ENCODE results near the gene SGMS2. TPM values are rescaled to one million over a fixed set of nuclear protein-coding genes. Genes with fewer than 3 reads are reported as not detected.
"Not testable (repeated sequence)": the region's sequence is repeated elsewhere in the genome, so short reads cannot be mapped to it uniquely, and the experiment has no call there.

SGMS2 gene
- total RNA-seq, 4 donors from 2014 or later: 10.2 to 79.1 (median 23.8) TPM

- ATAC-seq (no peak), DNase-seq (no peak)
- H3K27me3 ChIP-seq: no peaks in the 10 kb centered on the region
- no peak overlapping the region for H3K27ac ChIP-seq
- no peaks in the 10 kb centered on the region for H3K36me3 ChIP-seq
- no peaks in the 10 kb centered on the region for H3K4me1 ChIP-seq
- no peaks in the 10 kb centered on the region for H3K9me3 ChIP-seq
- TF ChIP-seq CTCF (IDR thresholded peaks at IDR 0.05 in 4 of 5, conservative IDR thresholded peaks at IDR 0.05 in 1 of 5): no peak
- TF ChIP-seq POLR2A (IDR thresholded peaks at IDR 0.05): no peak
- in situ Hi-C loops (cut with MboI; ENCODE audit: low sequenced_read_pairs in 4 of 4): no loop called here
- intact Hi-C loops (cut with DNase I; ENCODE audit: low total_unique reads): no loop called here
- H3K4me3 ChIP-seq: no peak overlapping the region
These were observed 98.0 kb downstream of the SGMS2 start for GRCh38 chr4:107922486-107923473.

- H3K4me3 ChIP-seq; H3K27me3 ChIP-seq; ATAC-seq; H3K9me3 ChIP-seq; in situ Hi-C loops (cut with MboI; ENCODE audit: low sequenced_read_pairs in 4 of 4); DNase-seq; H3K4me1 ChIP-seq; H3K36me3 ChIP-seq; intact Hi-C loops (cut with DNase I; ENCODE audit: low total_unique reads); H3K27ac ChIP-seq: not testable (repeated sequence)
These were observed 101.0 kb downstream of the SGMS2 start for GRCh38 chr4:107925713-107926112.

DNA sequence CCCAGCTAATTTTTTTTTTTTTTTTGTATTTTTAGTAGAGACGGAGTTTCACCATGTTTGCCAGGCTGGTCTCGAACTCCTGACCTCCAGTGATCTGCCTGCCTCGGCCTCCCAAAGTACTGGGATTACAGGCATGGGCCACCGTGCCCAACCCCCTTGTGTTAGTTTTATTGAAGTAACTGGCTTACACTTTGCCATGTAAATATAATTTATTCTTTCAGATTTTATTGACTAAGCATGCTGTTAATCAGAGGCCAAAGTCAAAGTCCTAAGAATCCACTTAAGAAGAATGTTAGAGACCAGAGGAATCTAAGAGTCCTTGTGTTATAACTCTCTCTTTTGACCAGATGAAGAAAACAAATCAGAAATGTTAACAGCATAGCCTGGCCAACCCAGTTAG is 102.1 kb downstream of the SGMS2 start:
- H3K4me3 ChIP-seq; intact Hi-C loops (cut with DNase I; ENCODE audit: low total_unique reads); DNase-seq; H3K27me3 ChIP-seq; H3K27ac ChIP-seq; H3K36me3 ChIP-seq; H3K4me1 ChIP-seq; in situ Hi-C loops (cut with MboI; ENCODE audit: low sequenced_read_pairs in 4 of 4); H3K9me3 ChIP-seq; ATAC-seq: not testable (repeated sequence)

GRCh38 chr4:107930821-107931774 is 106.4 kb downstream of the SGMS2 start, which contains the start of gene CYP2U1:
CYP2U1 (plus strand) TSS chr4:107931549; CDS start chr4:107931644, 95 bp downstream.
- in situ Hi-C loops (cut with MboI; ENCODE audit: low sequenced_read_pairs in 4 of 4) (loop anchor here in 2 of 4 donors (10.0 kb wide), 1 partner anchor 54 kb away; the partner anchor contains the start of gene HADH (in 2 of the 2)), intact Hi-C loops (cut with DNase I; ENCODE audit: low total_unique reads) (loop anchor here (1.0 kb wide), 2 partner anchors 58 to 211 kb away; partner anchors contain the start of genes HADH and PAPSS1)
- Histone ChIP-seq H3K4me3 (peak within 1 kb of the TSS; percentile 62 to 88 (median 78)), H3K4me1 (peaks cover 26 to 27% of the 10 kb centered on the region in 2 donors), H3K27ac (peak within 1 kb of the TSS; percentile 78 to 90 (median 84)), H3K9me3 (no peaks in the 10 kb centered on the region), H3K36me3 (peaks cover 0 to 1% of the 10 kb centered on the region in 2 donors), H3K27me3 (no peaks in the 10 kb centered on the region)
- ATAC-seq (peak; percentile 90 to 92), DNase-seq (peak; percentile 82 to 88)
- TF ChIP-seq POLR2A (IDR thresholded peaks at IDR 0.05): peak; percentile 67 to 72
- peak; percentile 31 to 56 (median 43) for TF ChIP-seq CTCF (IDR thresholded peaks at IDR 0.05 in 4 of 5, conservative IDR thresholded peaks at IDR 0.05 in 1 of 5)

GRCh38 chr4:107931775-107932321 is 107.1 kb downstream of the SGMS2 start:
- peaks cover 26 to 27% of the 10 kb centered on the region in 2 donors for H3K4me1 ChIP-seq
- in situ Hi-C loops (cut with MboI; ENCODE audit: low sequenced_read_pairs in 4 of 4): loop anchor here in 2 of 4 donors (10.0 kb wide), 1 partner anchor 53 kb away; the partner anchor contains the start of gene HADH (in 2 of the 2)
- TF ChIP-seq CTCF (IDR thresholded peaks at IDR 0.05 in 4 of 5, conservative IDR thresholded peaks at IDR 0.05 in 1 of 5) (peak in 1 of 5 experiments; percentile 6), POLR2A (IDR thresholded peaks at IDR 0.05) (peak in 1 of 2 donors; percentile 7)
- H3K4me3 ChIP-seq: peak overlapping the region; percentile 62 to 88 (median 78)
- peaks cover 0 to 9% of the 10 kb centered on the region in 2 donors for H3K36me3 ChIP-seq
- no peak for ATAC-seq
- peak overlapping the region; percentile 78 to 90 (median 84) for H3K27ac ChIP-seq
- no peaks in the 10 kb centered on the region for H3K27me3 ChIP-seq
- no peaks in the 10 kb centered on the region for H3K9me3 ChIP-seq
- peak; percentile 2 to 15 for DNase-seq
- intact Hi-C loops (cut with DNase I; ENCODE audit: low total_unique reads): loop anchor here (1.0 kb wide), 3 partner anchors 57 to 212 kb away; partner anchors contain the start of genes HADH and PAPSS1

Measured in gastrocnemius medialis (tissue), 4 donors.